Activated CD4-positive, alpha-beta memory T cell treated with anti-CD3 and anti-CD28 coated beads, Interleukin-2, amount 10 ng/mL, durations not matched to agents 7 days and 5 days (primary cell): ENCODE results near the gene PTGES2. TPM values are rescaled to one million over a fixed set of nuclear protein-coding genes. Genes with fewer than 3 reads are reported as not detected.

Experiments used
- CTCF ChIA-PET: fragments of 350-600 bp; sonication (Branson Sonifier 250); formaldehyde crosslinking; loops from one replicate; lab custom pipeline; 2021; ENCODE audit warnings: antibody characterized with exemption, inconsistent platforms; lab: Charles Lee
- POLR2A ChIA-PET: fragments of 350-600 bp; sonication (Branson Sonifier 250); formaldehyde crosslinking; loops from one replicate; lab custom pipeline; 2021; ENCODE audit warnings: antibody characterized with exemption; lab: Charles Lee
- DNase-seq: peaks from one replicate; pipeline ENCODE4 v3.0.0-alpha.2; 2020
- H3K27ac Mint-ChIP-seq: one replicate; pipeline ENCODE4 v1.8.0; 2021; ENCODE audit warnings: mild to moderate bottlenecking, mixed read lengths
- H3K27me3 Mint-ChIP-seq: one replicate; pipeline ENCODE4 v1.8.0; 2021; ENCODE audit warnings: mixed read lengths
- H3K36me3 Mint-ChIP-seq: one replicate; pipeline ENCODE4 v1.8.0; 2021; ENCODE audit warnings: low read depth, mixed read lengths
- H3K4me1 Mint-ChIP-seq: one replicate; pipeline ENCODE4 v1.8.0; 2021; ENCODE audit warnings: mixed read lengths
- H3K4me3 Mint-ChIP-seq: one replicate; pipeline ENCODE4 v1.8.0; 2021; ENCODE audit warnings: mild to moderate bottlenecking, mixed read lengths
- H3K9me3 Mint-ChIP-seq: one replicate; pipeline ENCODE4 v1.8.0; 2021; ENCODE audit warnings: mixed read lengths
- total RNA-seq, 2 experiments: library from RNA; stranded (reverse); gene quantifications; one replicate each; pipeline ENCODE4 v1.2.3, GENCODE V29; 2021

PTGES2 gene
- total RNA-seq, 2 experiments from 2014 or later: 35.6 to 38.1 TPM

- POLR2A ChIA-PET: interaction anchor here (0.9 to 3.0 kb wide), 5 partner anchors 10 to 59 kb away, joined by 3 to 19 read pairs (median 4); partner anchors contain the start of genes BBLN and SLC25A25
- Mint-ChIP-seq H3K27ac (peak overlapping the region; percentile 96), H3K27me3 (peaks cover 20% of the 10 kb centered on the region), H3K4me3 (peak overlapping the region; percentile 91), H3K36me3 (peaks cover 10% of the 10 kb centered on the region), H3K4me1 (peaks cover 36% of the 10 kb centered on the region), H3K9me3 (no peaks in the 10 kb centered on the region)
- DNase-seq: peak; percentile 86
- CTCF ChIA-PET: interaction anchor here (0.7 to 2.1 kb wide), 15 partner anchors 9 to 213 kb away, joined by 3 to 14 read pairs (median 3); partner anchors contain the start of genes NAIF1, SLC25A25 and ST6GALNAC4
These were observed 684 bp upstream of the PTGES2 start for GRCh38 chr9:128127990-128128835.

GRCh38 chr9:128125580-128126354, 1.8 kb downstream of the PTGES2 start:
- DNase-seq: no peak
- H3K27me3 Mint-ChIP-seq: peaks cover under 1% of the 10 kb centered on the region
- ChIA-PET CTCF (interaction anchor here (1.1 to 3.2 kb wide), 3 partner anchors 9 to 65 kb away, joined by 3 to 22 read pairs (median 9); no protein-coding TSS in a partner anchor), POLR2A (interaction anchor here (0.6 kb wide), 1 partner anchor 856 kb away, joined by 4 read pairs; no protein-coding TSS in a partner anchor)
- peak overlapping the region; percentile 78 for H3K4me3 Mint-ChIP-seq
- H3K9me3 Mint-ChIP-seq: no peaks in the 10 kb centered on the region
- peaks cover 34% of the 10 kb centered on the region for H3K4me1 Mint-ChIP-seq
- H3K27ac Mint-ChIP-seq: peak overlapping the region; percentile 16
- H3K36me3 Mint-ChIP-seq: peaks cover 13% of the 10 kb centered on the region

GRCh38 chr9:128124873-128125579, 2.5 kb downstream of the PTGES2 start:
- DNase-seq: peak; percentile 54
- no peak overlapping the region for H3K4me3 Mint-ChIP-seq
- H3K27me3 Mint-ChIP-seq: no peaks in the 10 kb centered on the region
- no peaks in the 10 kb centered on the region for H3K9me3 Mint-ChIP-seq
- H3K4me1 Mint-ChIP-seq: peaks cover 34% of the 10 kb centered on the region
- H3K36me3 Mint-ChIP-seq: peaks cover 13% of the 10 kb centered on the region
- ChIA-PET POLR2A (no interaction called here), CTCF (interaction anchor here (0.6 to 3.2 kb wide), 7 partner anchors 8 to 97 kb away, joined by 3 to 22 read pairs (median 3); no protein-coding TSS in a partner anchor)
- no peak overlapping the region for H3K27ac Mint-ChIP-seq

GRCh38 chr9:128124451-128124850, 3.1 kb downstream of the PTGES2 start:
- DNase-seq: no peak
- peaks cover 13% of the 10 kb centered on the region for H3K36me3 Mint-ChIP-seq
- CTCF ChIA-PET: interaction anchor here (0.6 to 3.2 kb wide), 6 partner anchors 7 to 96 kb away, joined by 3 to 22 read pairs (median 3); no protein-coding TSS in a partner anchor
- H3K4me1 Mint-ChIP-seq: peaks cover 30% of the 10 kb centered on the region
- no peaks in the 10 kb centered on the region for H3K27me3 Mint-ChIP-seq
- no peaks in the 10 kb centered on the region for H3K9me3 Mint-ChIP-seq
- no peak overlapping the region for H3K27ac Mint-ChIP-seq
- POLR2A ChIA-PET: no interaction called here
- no peak overlapping the region for H3K4me3 Mint-ChIP-seq

GRCh38 chr9:128123451-128124080, 4.0 kb downstream of the PTGES2 start:
- CTCF ChIA-PET: no interaction called here
- no peaks in the 10 kb centered on the region for H3K9me3 Mint-ChIP-seq
- H3K27me3 Mint-ChIP-seq: no peaks in the 10 kb centered on the region
- H3K4me1 Mint-ChIP-seq: peaks cover 23% of the 10 kb centered on the region
- no peak overlapping the region for H3K27ac Mint-ChIP-seq
- no peak for DNase-seq
- POLR2A ChIA-PET: no interaction called here
- H3K4me3 Mint-ChIP-seq: no peak overlapping the region
- H3K36me3 Mint-ChIP-seq: peaks cover 13% of the 10 kb centered on the region

GRCh38 chr9:128122809-128123175, 4.7 kb downstream of the PTGES2 start:
- POLR2A ChIA-PET: no interaction called here
- CTCF ChIA-PET: no interaction called here
- Mint-ChIP-seq H3K27ac (no peak overlapping the region), H3K9me3 (no peaks in the 10 kb centered on the region), H3K4me1 (peaks cover 20% of the 10 kb centered on the region), H3K36me3 (peaks cover 13% of the 10 kb centered on the region), H3K27me3 (no peaks in the 10 kb centered on the region), H3K4me3 (no peak overlapping the region)
- DNase-seq: no peak

GRCh38 chr9:128121924-128122808, 5.4 kb downstream of the PTGES2 start:
- CTCF ChIA-PET: no interaction called here

GRCh38 chr9:128121466-128121810, 6.1 kb downstream of the PTGES2 start:
- no peak overlapping the region for H3K27ac Mint-ChIP-seq
- H3K4me1 Mint-ChIP-seq: peaks cover 23% of the 10 kb centered on the region
- H3K36me3 Mint-ChIP-seq: peaks cover 13% of the 10 kb centered on the region
- no peak for DNase-seq
- H3K4me3 Mint-ChIP-seq: no peak overlapping the region
- no peaks in the 10 kb centered on the region for H3K9me3 Mint-ChIP-seq
- ChIA-PET POLR2A (no interaction called here), CTCF (no interaction called here)
- H3K27me3 Mint-ChIP-seq: no peaks in the 10 kb centered on the region

More at GRCh38 chr9:128121924-128122808, 5.4 kb downstream of the PTGES2 start:
- no peaks in the 10 kb centered on the region for H3K9me3 Mint-ChIP-seq
- H3K27me3 Mint-ChIP-seq: no peaks in the 10 kb centered on the region
- H3K27ac Mint-ChIP-seq: no peak overlapping the region
- H3K4me1 Mint-ChIP-seq: peaks cover 24% of the 10 kb centered on the region
- peaks cover 13% of the 10 kb centered on the region for H3K36me3 Mint-ChIP-seq
- POLR2A ChIA-PET: no interaction called here
- no peak for DNase-seq
- no peak overlapping the region for H3K4me3 Mint-ChIP-seq

GRCh38 chr9:128120741-128121465, 6.6 kb downstream of the PTGES2 start:
- CTCF ChIA-PET: no interaction called here
- H3K4me3 Mint-ChIP-seq: no peak overlapping the region
- H3K4me1 Mint-ChIP-seq: peaks cover 18% of the 10 kb centered on the region
- H3K27ac Mint-ChIP-seq: no peak overlapping the region
- H3K9me3 Mint-ChIP-seq: no peaks in the 10 kb centered on the region
- POLR2A ChIA-PET: no interaction called here
- no peak for DNase-seq
- H3K36me3 Mint-ChIP-seq: peaks cover 13% of the 10 kb centered on the region
- no peaks in the 10 kb centered on the region for H3K27me3 Mint-ChIP-seq

- H3K36me3 Mint-ChIP-seq: peaks cover 13% of the 10 kb centered on the region
- POLR2A ChIA-PET: no interaction called here
- H3K27me3 Mint-ChIP-seq: no peaks in the 10 kb centered on the region
- H3K9me3 Mint-ChIP-seq: no peaks in the 10 kb centered on the region
- H3K4me1 Mint-ChIP-seq: peaks cover 12% of the 10 kb centered on the region
- CTCF ChIA-PET: no interaction called here
- no peak for DNase-seq
- H3K27ac Mint-ChIP-seq: no peak overlapping the region
- H3K4me3 Mint-ChIP-seq: no peak overlapping the region
These were observed 7.3 kb downstream of the PTGES2 start for GRCh38 chr9:128120061-128120740.
